GM21447 (cell line): ENCODE data around the gene PRPF38B.
"Not testable (repeated sequence)": the region's sequence is repeated elsewhere in the genome, so short reads cannot be mapped to it uniquely, and the experiment has no call there.

ENCODE experiments used
- ATAC-seq: cut with Tn5 transposase; IDR thresholded peaks from one replicate; pipeline ENCODE4 v1.9.1; 2021; ENCODE audit not compliant: unreplicated experiment

Gene PRPF38B

GRCh38 chr1:108678706-108679105 is 13.4 kb upstream of the PRPF38B start:
- ATAC-seq, result no peak

GRCh38 chr1:108679586-108680213 is 12.4 kb upstream of the PRPF38B start:
- ATAC-seq, result no peak

DNA sequence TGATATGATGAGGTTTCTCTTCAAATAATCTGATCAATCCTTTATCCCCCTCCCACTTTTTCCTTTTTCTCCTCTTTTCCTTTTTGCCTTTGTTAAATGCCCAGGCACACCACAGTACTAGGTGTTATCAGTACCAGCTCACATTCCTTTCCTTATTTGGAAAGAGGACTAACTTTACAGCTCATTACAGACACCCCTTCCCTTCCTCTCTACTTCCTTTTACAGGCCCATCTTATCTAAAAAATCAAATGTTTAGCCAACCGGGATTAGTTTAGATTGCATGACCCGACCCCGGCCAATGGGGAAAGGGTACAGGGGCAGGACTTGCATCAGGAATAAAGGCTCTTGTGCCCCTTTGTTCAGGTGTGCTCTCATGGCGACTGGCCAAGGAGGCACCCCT is 10.4 kb upstream of the PRPF38B start:
- not testable (repeated sequence) for ATAC-seq

- no peak for ATAC-seq
Measured at GRCh38 chr1:108685529-108685928, 6.6 kb upstream of the PRPF38B start.

DNA sequence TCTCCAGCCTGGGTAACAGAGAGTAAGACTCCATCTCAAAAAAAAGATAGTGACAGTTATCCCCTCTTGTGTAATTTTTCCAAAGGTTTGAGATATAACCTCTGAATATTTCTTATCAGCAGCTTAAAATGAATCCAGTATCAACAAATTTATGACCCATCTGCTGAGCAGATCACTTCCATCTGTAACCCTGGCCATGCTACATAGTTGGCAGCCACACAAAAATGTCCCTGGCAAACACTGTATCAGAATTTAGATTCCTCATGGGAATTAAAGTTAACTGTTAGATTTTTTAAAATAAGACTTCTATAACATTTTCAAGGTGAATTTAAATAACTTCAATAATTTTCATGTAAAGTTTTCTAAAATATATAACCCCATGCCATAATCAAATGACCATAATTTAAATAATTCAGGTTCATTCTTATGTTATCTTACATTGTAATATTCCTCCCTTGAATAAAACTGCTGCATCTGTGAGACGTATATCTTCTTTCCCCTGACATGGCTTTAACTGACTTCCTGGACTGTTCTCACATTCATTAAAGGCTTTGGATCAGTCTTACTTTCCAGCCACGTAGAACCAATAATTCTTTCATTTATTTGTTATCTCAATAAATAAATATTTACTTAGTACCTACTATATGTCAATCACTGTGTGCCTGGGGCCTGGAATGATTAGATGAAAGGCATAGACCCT is 5.3 kb upstream of the PRPF38B start:
- ATAC-seq, result no peak

GRCh38 chr1:108691128-108691941 is 775 bp upstream of the PRPF38B start:
- ATAC-seq, result peak; percentile 1

GRCh38 chr1:108692724-108693655 is 880 bp downstream of the PRPF38B start:
- peak; percentile 62 for ATAC-seq

GRCh38 chr1:108695535-108695934 is 3.4 kb downstream of the PRPF38B start:
- ATAC-seq, result no peak

DNA sequence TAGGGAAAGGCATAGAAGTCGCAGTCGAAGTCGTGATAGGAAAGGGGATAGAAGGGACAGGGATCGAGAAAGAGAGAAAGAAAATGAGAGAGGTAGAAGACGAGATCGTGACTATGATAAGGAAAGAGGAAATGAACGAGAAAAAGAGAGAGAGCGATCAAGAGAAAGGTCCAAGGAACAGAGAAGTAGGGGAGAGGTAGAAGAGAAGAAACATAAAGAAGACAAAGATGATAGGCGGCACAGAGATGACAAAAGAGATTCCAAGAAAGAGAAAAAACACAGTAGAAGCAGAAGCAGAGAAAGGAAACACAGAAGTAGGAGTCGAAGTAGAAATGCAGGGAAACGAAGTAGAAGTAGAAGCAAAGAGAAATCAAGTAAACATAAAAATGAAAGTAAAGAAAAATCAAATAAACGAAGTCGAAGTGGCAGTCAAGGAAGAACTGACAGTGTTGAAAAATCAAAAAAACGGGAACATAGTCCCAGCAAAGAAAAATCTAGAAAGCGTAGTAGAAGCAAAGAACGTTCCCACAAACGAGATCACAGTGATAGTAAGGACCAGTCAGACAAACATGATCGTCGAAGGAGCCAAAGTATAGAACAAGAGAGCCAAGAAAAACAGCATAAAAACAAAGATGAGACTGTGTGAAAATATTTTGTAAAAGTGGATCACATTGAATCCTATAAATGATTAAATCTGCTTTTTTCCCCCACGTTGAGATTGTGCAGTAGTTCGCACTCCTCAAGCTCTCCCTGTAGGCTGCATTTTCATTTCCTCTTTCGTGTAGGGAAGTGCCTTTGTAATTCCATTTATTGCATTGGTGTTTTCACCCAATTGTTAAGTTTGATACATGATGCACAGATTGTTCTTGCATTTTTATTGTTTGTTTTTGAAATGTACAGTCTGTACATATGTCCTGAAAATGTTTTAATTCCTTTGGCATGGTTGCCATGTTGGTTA is 7.5 kb downstream of the PRPF38B start:
- ATAC-seq, result no peak

DNA sequence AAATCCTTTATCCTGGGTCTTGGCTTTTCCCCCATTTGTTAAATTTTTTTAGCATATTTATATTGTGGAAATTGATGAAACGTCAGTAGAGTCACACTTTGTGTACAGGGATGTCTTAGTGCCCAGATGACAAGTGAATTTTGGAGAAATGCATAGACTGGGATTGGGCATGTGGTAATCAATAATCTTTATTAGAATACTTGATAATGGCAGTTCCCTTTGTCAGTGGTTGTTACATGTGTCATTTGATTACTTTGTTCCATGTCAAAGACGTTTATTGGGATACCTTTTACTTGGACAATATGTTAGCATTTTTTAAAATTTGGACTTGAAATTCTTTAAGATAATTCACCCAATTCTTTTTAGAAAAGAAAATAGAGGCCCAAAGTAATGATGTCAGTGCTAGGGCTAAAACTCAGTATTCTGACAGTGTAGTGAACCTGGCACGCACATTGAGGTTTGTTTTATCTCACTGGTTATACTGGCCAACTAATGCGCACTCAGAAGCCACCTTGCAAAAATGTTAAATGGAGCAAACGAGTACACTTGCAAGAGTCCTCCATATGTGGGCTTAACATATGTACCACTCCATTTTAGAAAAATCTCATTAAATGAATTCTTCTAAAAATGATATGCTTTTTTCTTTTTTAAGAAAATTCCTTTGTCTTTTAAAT is 9.2 kb downstream of the PRPF38B start:
- ATAC-seq, result no peak

GRCh38 chr1:108702109-108702508 is 10.0 kb downstream of the PRPF38B start:
- not testable (repeated sequence) for ATAC-seq

DNA sequence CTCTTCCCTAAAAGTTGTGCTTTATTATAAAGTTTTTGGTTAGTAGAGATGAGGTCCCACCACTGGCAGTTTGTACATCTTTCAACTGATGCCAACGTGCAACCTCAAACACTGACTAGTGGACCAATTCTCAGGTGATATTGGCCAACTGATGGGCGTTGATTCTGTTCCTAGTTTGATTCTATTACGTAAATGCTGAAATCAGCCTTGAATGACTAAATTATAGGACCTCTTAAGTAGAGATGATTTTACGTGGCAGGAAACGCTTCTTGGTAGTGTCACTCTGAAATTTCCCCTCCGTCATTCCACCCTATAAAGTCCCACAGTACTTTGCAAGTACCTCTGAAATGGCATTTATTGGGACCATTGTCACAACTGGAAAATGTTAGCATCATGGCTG is 11.8 kb downstream of the PRPF38B start:
- ATAC-seq, result no peak

GRCh38 chr1:108704496-108704895 is 12.4 kb downstream of the PRPF38B start:
- ATAC-seq, result no peak

DNA sequence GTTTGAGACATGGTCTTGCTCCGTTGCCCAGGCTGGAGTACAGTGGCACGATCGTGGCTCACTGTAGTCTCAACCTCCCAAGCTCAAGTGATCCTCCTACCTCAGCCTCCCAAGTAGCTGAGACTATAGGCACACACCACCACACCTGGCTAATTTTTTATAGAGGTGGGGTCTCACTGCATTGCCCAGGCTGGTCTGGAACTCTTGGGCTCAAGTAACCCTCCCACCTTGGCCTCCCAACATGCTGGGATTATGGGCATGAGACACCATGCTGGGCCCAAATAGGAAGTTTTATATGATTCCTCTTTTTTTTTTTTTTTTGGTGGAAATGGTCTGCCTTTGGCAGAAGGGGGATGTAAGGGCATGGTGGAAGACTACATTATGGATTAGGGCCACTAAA is 14.5 kb downstream of the PRPF38B start:
- ATAC-seq, result no peak

- no peak for ATAC-seq
Measured at GRCh38 chr1:108708691-108709660, 16.9 kb downstream of the PRPF38B start.

- ATAC-seq, result no peak
Measured at GRCh38 chr1:108712606-108713150, 20.6 kb downstream of the PRPF38B start, which contains the start of gene FNDC7. Gene FNDC7, plus strand, starts transcription at chr1:108712908. Its CDS starts 26 bp downstream, at chr1:108712934.

DNA sequence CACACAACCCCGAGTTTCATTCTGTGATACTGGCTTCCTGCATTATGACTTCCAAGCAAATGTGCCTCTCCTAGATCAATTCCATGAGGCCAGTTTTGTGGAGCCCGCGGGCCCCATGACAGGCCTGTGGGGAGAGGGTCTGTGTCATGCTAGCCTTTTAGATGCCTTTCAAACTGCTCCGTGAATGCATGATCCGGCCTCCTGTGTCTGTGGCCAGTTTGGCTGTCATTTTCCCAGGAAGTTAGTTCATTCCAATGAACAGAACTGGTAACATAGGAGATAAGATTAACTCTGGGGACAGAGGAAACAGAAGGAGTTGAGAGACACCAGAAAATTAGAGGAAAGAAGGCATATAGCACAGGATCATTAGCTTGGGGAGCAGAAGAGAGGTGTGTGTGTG is 23.8 kb downstream of the PRPF38B start:
- no peak for ATAC-seq
